K562 (cell line): ENCODE measurements around the gene RFX3.

Source experiments
- MEIS2 ChIP-seq: fragments of 450-650 bp; IDR thresholded peaks from 2 replicates; pipeline ENCODE4 v1.6.1; 2014; ENCODE audit warnings: mild to moderate bottlenecking; ENCODE audit not compliant: partially characterized antibody
- MXI1 ChIP-seq: IDR thresholded peaks from 2 replicates; pipeline ENCODE4 v1.6.1; 2011; ENCODE audit warnings: low read depth, mild to moderate bottlenecking, improper control_type of control experiment, low read length
- RAD21 ChIP-seq, 2 experiments: fragments of 250-450 bp in 1 of 2; fragments of 450-650 bp in 1 of 2; sonication (Bioruptor Pico) in 1 of 2; formaldehyde crosslinking in 1 of 2; IDR thresholded peaks in 1 of 2; conservative IDR thresholded peaks in 1 of 2; 2 replicates each; pipeline versions ENCODE4 v1.4.0 to v1.8.0; 2020 to 2022; ENCODE audit warnings: mild to moderate bottlenecking in 2 of 2, moderate library complexity in 1 of 2
- RBBP5 ChIP-seq: fragments of 200-600 bp; sonication (generic); IDR thresholded peaks from 2 replicates; pipeline ENCODE4 v1.6.1; 2012; ENCODE audit warnings: borderline replicate concordance, mild to moderate bottlenecking, low read length, control low read depth, inconsistent platforms; ENCODE audit not compliant: insufficient read depth, poor library complexity, severe bottlenecking
- RCOR1 ChIP-seq, 2 experiments: IDR thresholded peaks; 2 replicates each; pipeline ENCODE4 v1.6.1; 2012; ENCODE audit warnings: low read depth in 2 of 2, low read length in 2 of 2, borderline replicate concordance in 1 of 2, improper control_type of control experiment in 1 of 2
- SP2 ChIP-seq: IDR thresholded peaks from 2 replicates; pipeline ENCODE4 v1.6.1; 2011; ENCODE audit warnings: mild to moderate bottlenecking, low read depth, low read length, moderate library complexity; ENCODE audit not compliant: poor library complexity, severe bottlenecking; ENCODE audit errors: extremely low read depth
- U2AF2 ChIP-seq: fragments of 200-400 bp; formaldehyde crosslinking; optimal IDR thresholded peaks from 2 replicates; pipeline ENCODE3; 2017; ENCODE audit warnings: low read depth, mild to moderate bottlenecking, low read length
- TF ChIP-seq, protein P1 (sequence below): fragments of 150-350 bp; IDR thresholded peaks from 2 replicates; pipeline ENCODE4 v1.6.1; 2014; ENCODE audit warnings: low read depth, mild to moderate bottlenecking, low read length, borderline replicate concordance
- TF ChIP-seq, protein P2 (sequence below), 3 experiments: IDR thresholded peaks in 2 of 3; conservative IDR thresholded peaks in 1 of 3; 2 replicates each; pipeline ENCODE4 v1.5.1; 2011 to 2012; ENCODE audit warnings: low read length in 3 of 3, mild to moderate bottlenecking in 3 of 3, control low read depth in 2 of 3, improper control_type of control experiment in 1 of 3, inconsistent platforms in 1 of 3, low read depth in 1 of 3, mixed read lengths in 1 of 3, moderate library complexity in 1 of 3; ENCODE audit not compliant: insufficient read depth in 2 of 3
- TF ChIP-seq, protein P3 (sequence below): fragments of 450-650 bp; formaldehyde crosslinking; IDR thresholded peaks from 2 replicates; pipeline ENCODE4 v1.4.0; 2020; ENCODE audit warnings: mild to moderate bottlenecking, moderate library complexity

DNA sequence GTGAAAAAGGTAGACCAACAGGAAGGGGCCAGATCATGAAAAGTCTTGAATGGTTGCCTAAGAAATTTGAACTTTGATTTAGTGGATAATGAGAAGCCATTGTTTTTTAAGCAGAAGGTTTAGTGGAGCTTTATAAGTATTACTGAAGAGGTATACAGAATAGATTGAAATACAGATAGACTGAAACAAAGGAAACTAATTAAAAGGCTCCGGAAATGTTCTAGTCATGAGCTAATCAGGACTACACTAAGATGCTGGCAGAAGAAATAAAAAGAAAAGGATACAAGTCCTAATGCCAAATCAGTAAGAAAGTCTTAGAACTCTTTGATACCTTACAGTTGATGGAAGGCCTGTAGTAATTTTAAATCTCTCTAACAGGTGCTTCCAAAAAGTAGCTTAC, 45.7 kb upstream of the RFX3 start:
- TF ChIP-seq, protein P1, sequence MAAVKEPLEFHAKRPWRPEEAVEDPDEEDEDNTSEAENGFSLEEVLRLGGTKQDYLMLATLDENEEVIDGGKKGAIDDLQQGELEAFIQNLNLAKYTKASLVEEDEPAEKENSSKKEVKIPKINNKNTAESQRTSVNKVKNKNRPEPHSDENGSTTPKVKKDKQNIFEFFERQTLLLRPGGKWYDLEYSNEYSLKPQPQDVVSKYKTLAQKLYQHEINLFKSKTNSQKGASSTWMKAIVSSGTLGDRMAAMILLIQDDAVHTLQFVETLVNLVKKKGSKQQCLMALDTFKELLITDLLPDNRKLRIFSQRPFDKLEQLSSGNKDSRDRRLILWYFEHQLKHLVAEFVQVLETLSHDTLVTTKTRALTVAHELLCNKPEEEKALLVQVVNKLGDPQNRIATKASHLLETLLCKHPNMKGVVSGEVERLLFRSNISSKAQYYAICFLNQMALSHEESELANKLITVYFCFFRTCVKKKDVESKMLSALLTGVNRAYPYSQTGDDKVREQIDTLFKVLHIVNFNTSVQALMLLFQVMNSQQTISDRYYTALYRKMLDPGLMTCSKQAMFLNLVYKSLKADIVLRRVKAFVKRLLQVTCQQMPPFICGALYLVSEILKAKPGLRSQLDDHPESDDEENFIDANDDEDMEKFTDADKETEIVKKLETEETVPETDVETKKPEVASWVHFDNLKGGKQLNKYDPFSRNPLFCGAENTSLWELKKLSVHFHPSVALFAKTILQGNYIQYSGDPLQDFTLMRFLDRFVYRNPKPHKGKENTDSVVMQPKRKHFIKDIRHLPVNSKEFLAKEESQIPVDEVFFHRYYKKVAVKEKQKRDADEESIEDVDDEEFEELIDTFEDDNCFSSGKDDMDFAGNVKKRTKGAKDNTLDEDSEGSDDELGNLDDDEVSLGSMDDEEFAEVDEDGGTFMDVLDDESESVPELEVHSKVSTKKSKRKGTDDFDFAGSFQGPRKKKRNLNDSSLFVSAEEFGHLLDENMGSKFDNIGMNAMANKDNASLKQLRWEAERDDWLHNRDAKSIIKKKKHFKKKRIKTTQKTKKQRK: no peak
- TF ChIP-seq SP2: no peak
- no peak for TF ChIP-seq MXI1
- no peak for TF ChIP-seq RAD21 (CRISPR knock-in tag; conservative IDR thresholded peaks at IDR 0.05 in 1 of 2, IDR thresholded peaks at IDR 0.05 in 1 of 2)
- TF ChIP-seq, protein P2, sequence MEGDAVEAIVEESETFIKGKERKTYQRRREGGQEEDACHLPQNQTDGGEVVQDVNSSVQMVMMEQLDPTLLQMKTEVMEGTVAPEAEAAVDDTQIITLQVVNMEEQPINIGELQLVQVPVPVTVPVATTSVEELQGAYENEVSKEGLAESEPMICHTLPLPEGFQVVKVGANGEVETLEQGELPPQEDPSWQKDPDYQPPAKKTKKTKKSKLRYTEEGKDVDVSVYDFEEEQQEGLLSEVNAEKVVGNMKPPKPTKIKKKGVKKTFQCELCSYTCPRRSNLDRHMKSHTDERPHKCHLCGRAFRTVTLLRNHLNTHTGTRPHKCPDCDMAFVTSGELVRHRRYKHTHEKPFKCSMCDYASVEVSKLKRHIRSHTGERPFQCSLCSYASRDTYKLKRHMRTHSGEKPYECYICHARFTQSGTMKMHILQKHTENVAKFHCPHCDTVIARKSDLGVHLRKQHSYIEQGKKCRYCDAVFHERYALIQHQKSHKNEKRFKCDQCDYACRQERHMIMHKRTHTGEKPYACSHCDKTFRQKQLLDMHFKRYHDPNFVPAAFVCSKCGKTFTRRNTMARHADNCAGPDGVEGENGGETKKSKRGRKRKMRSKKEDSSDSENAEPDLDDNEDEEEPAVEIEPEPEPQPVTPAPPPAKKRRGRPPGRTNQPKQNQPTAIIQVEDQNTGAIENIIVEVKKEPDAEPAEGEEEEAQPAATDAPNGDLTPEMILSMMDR (IDR thresholded peaks at IDR 0.05 in 2 of 3, conservative IDR thresholded peaks at IDR 0.05 in 1 of 3; ENCODE audit: insufficient read depth in 2 of 3, low read depth in 1 of 3, low read length in 3 of 3): no peak
- no peak for TF ChIP-seq RBBP5
- TF ChIP-seq, protein P3, sequence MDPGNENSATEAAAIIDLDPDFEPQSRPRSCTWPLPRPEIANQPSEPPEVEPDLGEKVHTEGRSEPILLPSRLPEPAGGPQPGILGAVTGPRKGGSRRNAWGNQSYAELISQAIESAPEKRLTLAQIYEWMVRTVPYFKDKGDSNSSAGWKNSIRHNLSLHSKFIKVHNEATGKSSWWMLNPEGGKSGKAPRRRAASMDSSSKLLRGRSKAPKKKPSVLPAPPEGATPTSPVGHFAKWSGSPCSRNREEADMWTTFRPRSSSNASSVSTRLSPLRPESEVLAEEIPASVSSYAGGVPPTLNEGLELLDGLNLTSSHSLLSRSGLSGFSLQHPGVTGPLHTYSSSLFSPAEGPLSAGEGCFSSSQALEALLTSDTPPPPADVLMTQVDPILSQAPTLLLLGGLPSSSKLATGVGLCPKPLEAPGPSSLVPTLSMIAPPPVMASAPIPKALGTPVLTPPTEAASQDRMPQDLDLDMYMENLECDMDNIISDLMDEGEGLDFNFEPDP (CRISPR knock-in tag): no peak
- no peak for TF ChIP-seq MEIS2
- no peak for TF ChIP-seq RCOR1 (IDR thresholded peaks at IDR 0.05; ENCODE audit: borderline replicate concordance in 1 of 2, low read depth in 2 of 2, low read length in 2 of 2)
- TF ChIP-seq U2AF2: no peak
